KMS-11 (cell line): ENCODE data around the gene BLCAP.

ENCODE experiments used
- H2AFZ ChIP-seq: fragments of 200-600 bp; sonication (generic); 2 replicates; pipeline ENCODE4 v1.6.1; 2016; ENCODE audit warnings: antibody characterized with exemption, mixed run types, low read depth
- H3K27ac ChIP-seq: fragments of 200-600 bp; sonication (generic); 2 replicates; pipeline ENCODE4 v1.6.1; 2016; ENCODE audit warnings: mild to moderate bottlenecking, mixed run types
- H3K27me3 ChIP-seq: fragments of 200-600 bp; sonication (generic); 2 replicates; pipeline ENCODE4 v1.6.1; 2017; ENCODE audit warnings: mild to moderate bottlenecking, low read depth, mixed run types, moderate library complexity; ENCODE audit not compliant: insufficient read depth
- H3K36me3 ChIP-seq: fragments of 200-600 bp; sonication (generic); 2 replicates; pipeline ENCODE4 v1.6.1; 2017; ENCODE audit warnings: mild to moderate bottlenecking, mixed run types; ENCODE audit not compliant: insufficient read depth
- H3K4me1 ChIP-seq: fragments of 200-600 bp; sonication (generic); 2 replicates; pipeline ENCODE4 v1.6.1; 2016; ENCODE audit warnings: mild to moderate bottlenecking, low read depth, mixed run types; ENCODE audit not compliant: poor library complexity, severe bottlenecking
- H3K4me2 ChIP-seq: fragments of 200-600 bp; sonication (generic); 2 replicates; pipeline ENCODE4 v1.7.0; 2016; ENCODE audit warnings: mild to moderate bottlenecking, mixed run types
- H3K4me3 ChIP-seq: fragments of 200-600 bp; sonication (generic); IDR thresholded peaks from 2 replicates; pipeline ENCODE4 v1.6.1; 2017; ENCODE audit warnings: low read depth, low read length, mixed read lengths; ENCODE audit not compliant: insufficient read depth
- H3K79me2 ChIP-seq: fragments of 200-600 bp; sonication (generic); 2 replicates; pipeline ENCODE4 v1.6.1; 2016; ENCODE audit warnings: low read depth, mixed run types; ENCODE audit not compliant: insufficient read depth
- H3K9ac ChIP-seq: fragments of 200-600 bp; sonication (generic); 2 replicates; pipeline ENCODE4 v1.6.1; 2016; ENCODE audit warnings: mild to moderate bottlenecking, mixed run types
- H4K20me1 ChIP-seq: fragments of 200-600 bp; sonication (generic); 2 replicates; pipeline ENCODE4 v1.6.1; 2016; ENCODE audit warnings: mild to moderate bottlenecking, mixed run types; ENCODE audit not compliant: insufficient read depth
- TF ChIP-seq, protein P1 (sequence below): fragments of 200-600 bp; sonication (generic); conservative IDR thresholded peaks from 2 replicates; pipeline ENCODE4 v1.6.1; 2017; ENCODE audit warnings: low read depth, mild to moderate bottlenecking, antibody characterized with exemption, low read length, moderate library complexity, mixed read lengths

The BLCAP gene

DNA sequence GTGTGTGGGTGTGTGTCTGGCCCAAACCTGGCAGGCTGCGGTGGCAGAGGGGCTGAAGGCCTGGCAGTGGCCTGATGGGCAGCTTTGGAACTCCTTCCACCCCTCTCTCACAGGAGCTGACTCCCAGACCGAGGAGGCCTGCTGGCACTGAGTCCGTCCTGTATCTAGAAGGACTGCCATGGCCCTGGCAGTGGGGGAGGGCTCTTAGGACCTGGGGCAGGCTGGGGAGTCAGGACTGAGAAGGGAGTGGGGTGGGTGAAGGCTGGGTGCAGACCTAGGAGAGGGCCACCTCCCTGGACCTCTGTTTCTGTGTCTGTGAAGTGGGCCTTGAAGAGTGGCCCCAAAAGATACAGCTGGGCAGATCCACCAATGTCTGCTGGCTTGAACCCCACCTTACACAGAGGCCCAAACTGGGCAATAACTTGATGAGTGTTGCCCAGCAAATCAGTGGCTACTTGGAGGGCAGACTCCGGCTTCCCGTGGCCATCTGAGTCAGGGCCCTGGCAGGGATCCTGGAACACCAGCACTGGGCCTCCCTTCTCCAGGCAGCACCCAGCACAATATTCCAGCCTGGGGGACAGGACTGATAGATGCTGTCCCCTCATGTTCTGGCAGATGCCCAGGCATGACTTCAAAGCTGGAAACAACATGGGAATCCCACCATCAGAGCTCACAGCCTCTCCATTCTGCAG lies 46.7 kb upstream of the BLCAP start:
- H3K27ac ChIP-seq = no peak overlapping the region
- TF ChIP-seq, protein P1, sequence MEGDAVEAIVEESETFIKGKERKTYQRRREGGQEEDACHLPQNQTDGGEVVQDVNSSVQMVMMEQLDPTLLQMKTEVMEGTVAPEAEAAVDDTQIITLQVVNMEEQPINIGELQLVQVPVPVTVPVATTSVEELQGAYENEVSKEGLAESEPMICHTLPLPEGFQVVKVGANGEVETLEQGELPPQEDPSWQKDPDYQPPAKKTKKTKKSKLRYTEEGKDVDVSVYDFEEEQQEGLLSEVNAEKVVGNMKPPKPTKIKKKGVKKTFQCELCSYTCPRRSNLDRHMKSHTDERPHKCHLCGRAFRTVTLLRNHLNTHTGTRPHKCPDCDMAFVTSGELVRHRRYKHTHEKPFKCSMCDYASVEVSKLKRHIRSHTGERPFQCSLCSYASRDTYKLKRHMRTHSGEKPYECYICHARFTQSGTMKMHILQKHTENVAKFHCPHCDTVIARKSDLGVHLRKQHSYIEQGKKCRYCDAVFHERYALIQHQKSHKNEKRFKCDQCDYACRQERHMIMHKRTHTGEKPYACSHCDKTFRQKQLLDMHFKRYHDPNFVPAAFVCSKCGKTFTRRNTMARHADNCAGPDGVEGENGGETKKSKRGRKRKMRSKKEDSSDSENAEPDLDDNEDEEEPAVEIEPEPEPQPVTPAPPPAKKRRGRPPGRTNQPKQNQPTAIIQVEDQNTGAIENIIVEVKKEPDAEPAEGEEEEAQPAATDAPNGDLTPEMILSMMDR = no peak

DNA sequence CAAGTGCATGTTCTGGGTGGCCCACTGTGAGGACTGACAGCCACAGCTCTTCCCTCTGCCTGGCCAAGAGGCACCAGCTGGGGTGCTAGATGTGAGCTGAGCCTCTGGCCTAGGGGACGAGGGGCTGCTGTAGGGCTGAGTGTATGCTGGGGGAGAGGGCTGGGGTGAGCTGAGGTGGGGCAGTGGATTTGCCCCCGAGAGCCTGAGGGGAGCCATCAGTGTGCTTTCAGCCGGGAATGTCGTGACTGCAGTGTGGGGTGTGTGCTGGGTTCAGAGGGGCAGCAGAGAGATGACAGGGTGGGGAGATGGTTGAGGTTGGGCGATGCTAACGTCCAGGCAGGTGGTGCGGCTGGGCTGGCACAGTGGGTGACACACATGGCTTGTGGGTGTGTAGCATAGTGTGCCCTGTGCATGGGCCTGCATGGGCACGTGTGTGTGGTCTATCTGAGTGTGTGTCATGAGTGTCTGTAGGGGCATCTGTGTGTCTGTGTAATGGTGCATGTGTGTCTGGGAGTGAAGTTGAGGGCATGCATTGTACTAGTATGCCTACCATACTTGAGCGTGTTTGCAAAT lies 46.0 kb upstream of the BLCAP start:
- Histone ChIP-seq H3K27me3 (no peaks in the 10 kb centered on the region), H3K4me2 (no peak overlapping the region), H3K27ac (no peak overlapping the region), H4K20me1 (no peaks in the 10 kb centered on the region), H3K9ac (no peak overlapping the region), H3K4me1 (no peaks in the 10 kb centered on the region), H2AFZ (no peak overlapping the region), H3K79me2 (no peaks in the 10 kb centered on the region), H3K36me3 (no peaks in the 10 kb centered on the region), H3K4me3 (no peak overlapping the region)
- TF ChIP-seq, protein P1 = no peak

More for the DNA sequence above, 46.7 kb upstream of the BLCAP start:
- H3K9ac ChIP-seq = no peak overlapping the region
- H4K20me1 ChIP-seq = no peaks in the 10 kb centered on the region
- no peaks in the 10 kb centered on the region for H3K27me3 ChIP-seq
- H3K4me1 ChIP-seq = no peaks in the 10 kb centered on the region
- H3K36me3 ChIP-seq = no peaks in the 10 kb centered on the region
- no peak overlapping the region for H2AFZ ChIP-seq
- H3K4me3 ChIP-seq = no peak overlapping the region
- H3K79me2 ChIP-seq = no peaks in the 10 kb centered on the region
- H3K4me2 ChIP-seq = no peak overlapping the region

DNA sequence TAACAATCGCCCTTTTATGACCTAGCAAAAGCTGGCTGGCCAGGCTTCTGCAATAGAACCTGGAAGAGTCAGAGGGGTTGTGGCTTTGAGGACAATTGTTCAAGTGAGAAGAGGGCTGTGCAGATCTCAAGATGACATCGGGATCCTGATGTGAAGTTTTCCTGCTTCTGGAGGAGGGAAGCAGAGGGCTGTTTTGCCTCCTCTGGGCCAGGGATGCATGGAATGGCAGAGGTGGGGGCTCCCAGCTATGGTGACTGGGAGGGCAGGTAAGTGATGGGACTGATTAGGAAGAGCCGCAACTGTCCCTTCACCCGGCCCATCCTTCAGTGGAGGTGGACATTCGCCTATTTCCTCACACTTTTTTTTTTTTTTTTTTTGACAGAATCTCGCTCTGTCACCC lies 43.4 kb upstream of the BLCAP start:
- Histone ChIP-seq H3K27me3 (no peaks in the 10 kb centered on the region; the same call in 1 of the 2 replicates), H2AFZ (no peak overlapping the region), H3K4me1 (no peaks in the 10 kb centered on the region), H3K4me3 (no peak overlapping the region), H4K20me1 (no peaks in the 10 kb centered on the region), H3K36me3 (no peaks in the 10 kb centered on the region), H3K79me2 (no peaks in the 10 kb centered on the region), H3K27ac (no peak overlapping the region), H3K9ac (no peak overlapping the region), H3K4me2 (no peak overlapping the region)
- TF ChIP-seq, protein P1 = no peak

DNA sequence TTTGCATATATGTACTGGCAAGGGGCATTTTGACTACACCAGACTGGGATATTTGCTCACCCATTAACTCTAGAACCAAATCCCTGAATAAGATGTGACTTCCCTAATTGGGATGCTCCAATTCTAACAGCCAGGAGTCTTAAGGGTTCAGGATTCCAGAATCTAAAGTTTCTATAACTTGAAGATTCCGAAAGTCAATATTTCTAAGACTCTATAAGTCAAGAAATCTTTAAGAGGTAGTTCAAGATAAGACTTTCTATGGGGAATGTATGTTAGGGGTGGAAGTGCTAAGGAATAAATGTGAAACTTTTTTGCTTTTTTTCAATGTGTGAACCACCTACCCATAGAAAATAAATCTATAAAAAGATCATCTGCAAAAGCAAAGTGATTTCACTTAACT lies 42.7 kb upstream of the BLCAP start:
- Histone ChIP-seq H3K4me3 (no peak overlapping the region), H3K4me2 (no peak overlapping the region), H3K27ac (no peak overlapping the region), H3K9ac (no peak overlapping the region), H3K27me3 (no peaks in the 10 kb centered on the region; the same call in 1 of the 2 replicates), H3K4me1 (no peaks in the 10 kb centered on the region), H3K36me3 (no peaks in the 10 kb centered on the region), H4K20me1 (no peaks in the 10 kb centered on the region), H2AFZ (no peak overlapping the region), H3K79me2 (no peaks in the 10 kb centered on the region)
- TF ChIP-seq, protein P1 = no peak
